CD14-positive monocyte (primary cell): ENCODE results near the gene CARMIL1. TPM values are rescaled to one million over a fixed set of nuclear protein-coding genes. Genes with fewer than 3 reads are reported as not detected.

ENCODE experiments used
- DNase-seq, 3 donors: peaks; one replicate each; pipeline ENCODE4 v3.0.0-alpha.2; 2011 to 2022
- H2AFZ ChIP-seq: 2 replicates; pipeline ENCODE4 v1.6.0; 2012; ENCODE audit warnings: mild to moderate bottlenecking, low read depth, low read length, inconsistent platforms; ENCODE audit not compliant: insufficient read depth, poor library complexity, severe bottlenecking
- H3K27ac ChIP-seq, 2 donors: 1 replicate in 1 of 2; 2 replicates in 1 of 2; pipeline ENCODE4 v1.5.1; 2012 to 2013; ENCODE audit warnings: low read length in 2 of 2, control low read depth in 1 of 2, inconsistent platforms in 1 of 2, low read depth in 1 of 2, mild to moderate bottlenecking in 1 of 2
- H3K27me3 ChIP-seq, 2 donors: one replicate each; pipeline versions ENCODE4 v1.6.0 to v1.6.1; 2011 to 2013; ENCODE audit warnings: low read length in 2 of 2; ENCODE audit not compliant: control insufficient read depth in 2 of 2, insufficient read depth in 2 of 2
- H3K36me3 ChIP-seq, 2 donors: replicated peaks in 1 of 2; 1 replicate in 1 of 2; 2 replicates in 1 of 2; pipeline versions ENCODE4 v1.5.1 to v1.6.1; 2012 to 2013; ENCODE audit warnings: low read length in 2 of 2, control low read depth in 1 of 2, inconsistent platforms in 1 of 2, mild to moderate bottlenecking in 1 of 2; ENCODE audit not compliant: insufficient read depth in 2 of 2, control insufficient read depth in 1 of 2
- H3K4me1 ChIP-seq, 2 donors: 1 replicate in 1 of 2; 2 replicates in 1 of 2; pipeline versions ENCODE4 v1.5.1 to v1.6.1; 2012 to 2013; ENCODE audit warnings: low read length in 2 of 2, control low read depth in 1 of 2, inconsistent platforms in 1 of 2, mild to moderate bottlenecking in 1 of 2, moderate library complexity in 1 of 2; ENCODE audit not compliant: insufficient read depth in 2 of 2, control insufficient read depth in 1 of 2
- H3K4me2 ChIP-seq: replicated peaks from 2 replicates; pipeline ENCODE3; 2012; ENCODE audit warnings: low read length, moderate library complexity, mild to moderate bottlenecking; ENCODE audit not compliant: poor library complexity, severe bottlenecking; ENCODE audit errors: extremely low read depth
- H3K4me3 ChIP-seq, 3 experiments: fragments of 200-600 bp in 1 of 3; sonication (generic) in 1 of 3; replicated peaks in 1 of 3; 1 replicate in 2 of 3; 2 replicates in 1 of 3; pipeline ENCODE4 v1.5.1; 2011 to 2013; ENCODE audit warnings: low read length in 3 of 3, mild to moderate bottlenecking in 3 of 3, control low read depth in 2 of 3, low read depth in 2 of 3, inconsistent platforms in 1 of 3, moderate library complexity in 1 of 3
- H3K79me2 ChIP-seq: 2 replicates; pipeline ENCODE4 v1.6.0; 2012; ENCODE audit warnings: mild to moderate bottlenecking, control low read depth, inconsistent platforms, low read length, moderate library complexity; ENCODE audit not compliant: insufficient read depth
- H3K9ac ChIP-seq: 2 replicates; pipeline ENCODE4 v1.6.0; 2017; ENCODE audit warnings: low read length, mild to moderate bottlenecking; ENCODE audit not compliant: insufficient read depth, poor library complexity, severe bottlenecking
- H3K9me3 ChIP-seq, 2 donors: replicated peaks in 1 of 2; 1 replicate in 1 of 2; 2 replicates in 1 of 2; pipeline versions ENCODE4 v1.5.1 to v1.6.1; 2012 to 2013; ENCODE audit warnings: low read length in 2 of 2, control low read depth in 1 of 2; ENCODE audit not compliant: control insufficient read depth in 1 of 2, insufficient read depth in 1 of 2
- H4K20me1 ChIP-seq: 2 replicates; pipeline ENCODE4 v1.6.0; 2012; ENCODE audit warnings: mild to moderate bottlenecking, low read length, control low read depth, moderate library complexity; ENCODE audit not compliant: insufficient read depth
- H3K27ac Mint-ChIP-seq, 7 donors: one replicate each; pipeline ENCODE4 v1.8.0; 2020; ENCODE audit warnings: mild to moderate bottlenecking in 7 of 7, mixed read lengths in 7 of 7, moderate library complexity in 6 of 7, inconsistent platforms in 2 of 7
- H3K27me3 Mint-ChIP-seq, 3 donors: one replicate each; pipeline ENCODE4 v1.8.0; 2021 to 2022; ENCODE audit warnings: low read depth in 3 of 3, mild to moderate bottlenecking in 3 of 3, mixed read lengths in 3 of 3, moderate library complexity in 3 of 3, inconsistent platforms in 1 of 3
- H3K36me3 Mint-ChIP-seq, 2 donors: one replicate each; pipeline ENCODE4 v1.8.0; 2020; ENCODE audit warnings: mixed read lengths in 2 of 2, inconsistent platforms in 1 of 2, mild to moderate bottlenecking in 1 of 2
- H3K4me1 Mint-ChIP-seq: one replicate; pipeline ENCODE4 v1.8.0; 2020; ENCODE audit warnings: mild to moderate bottlenecking, mixed read lengths
- H3K4me3 Mint-ChIP-seq, 2 donors: one replicate each; pipeline ENCODE4 v1.8.0; 2020; ENCODE audit warnings: mild to moderate bottlenecking in 2 of 2, mixed read lengths in 2 of 2, moderate library complexity in 1 of 2
- H3K9me3 Mint-ChIP-seq, 7 donors: one replicate each; pipeline ENCODE4 v1.8.0; 2020 to 2022; ENCODE audit warnings: mixed read lengths in 7 of 7, mild to moderate bottlenecking in 6 of 7, moderate library complexity in 6 of 7, inconsistent platforms in 2 of 7
- CTCF ChIP-seq: fragments of 200-600 bp; IDR thresholded peaks from one replicate; pipeline ENCODE4 v1.8.0; 2022; ENCODE audit warnings: antibody characterized with exemption, mild to moderate bottlenecking
- WGBS: methylation state at CpG from one replicate; pipeline ENCODE4 v1.1.5; 2013; ENCODE audit warnings: missing lambda C conversion rate; ENCODE audit not compliant: insufficient coverage; 5-methylcytosine and 5-hydroxymethylcytosine counted together
- intact Hi-C, 2 donors: fragments of 100-400 bp; cut with micrococcal nuclease; formaldehyde crosslinking; loops; one replicate each; pipeline versions ENCODE4 v1.15.0 to v1.15.1; 2023
- polyA plus RNA-seq, 3 donors: library from polyadenylated mRNA; depleted of rRNA in 1 of 3; unstranded in 2 of 3; stranded (reverse) in 1 of 3; fragments of 300-500 nt in 2 of 3; fragments of >200 nt in 1 of 3; fragmentation: Illumina TruSeq in 2 of 3; gene quantifications; 1 replicate in 2 of 3; 2 replicates in 1 of 3; pipeline ENCODE4 v1.2.3, GENCODE V29; 2012 to 2021

CARMIL1 gene
- polyA plus RNA-seq, 3 donors, result 0.30 to 0.49 (median 0.41) TPM

GRCh38 chr6:25371037-25371347, 91.8 kb downstream of the CARMIL1 start:
- peaks cover 12 to 41% (median 32%) of the 10 kb centered on the region in 7 donors for H3K9me3 Mint-ChIP-seq
- intact Hi-C loops, result no loop called here
- H3K4me1 Mint-ChIP-seq, result peaks cover 24% of the 10 kb centered on the region
- Histone ChIP-seq H3K27ac (no peak overlapping the region), H3K27me3 (no peaks in the 10 kb centered on the region), H3K9ac (no peak overlapping the region), H3K36me3 (no peaks in the 10 kb centered on the region), H4K20me1 (no peaks in the 10 kb centered on the region), H3K4me2 (no peak overlapping the region), H3K9me3 (peaks cover 5 to 10% of the 10 kb centered on the region in 2 donors), H3K4me3 (no peak overlapping the region), H3K79me2 (no peaks in the 10 kb centered on the region), H2AFZ (no peak overlapping the region), H3K4me1 (peaks cover 7 to 9% of the 10 kb centered on the region in 2 donors)
- DNase-seq, result no peak
- TF ChIP-seq CTCF, result no peak
- peaks cover 0 to 2% (median 2%) of the 10 kb centered on the region in 3 donors for H3K27me3 Mint-ChIP-seq
- no peak overlapping the region for H3K27ac Mint-ChIP-seq
- H3K36me3 Mint-ChIP-seq, result peaks cover 2 to 9% of the 10 kb centered on the region in 2 donors
- H3K4me3 Mint-ChIP-seq, result no peak overlapping the region
- WGBS, result no CpG with 5 or more reads among the region's 2 CpGs

- Mint-ChIP-seq H3K4me3 (no peak overlapping the region), H3K36me3 (peaks cover 1 to 2% of the 10 kb centered on the region in 2 donors), H3K27ac (no peak overlapping the region), H3K9me3 (peaks cover 19 to 49% (median 35%) of the 10 kb centered on the region in 7 donors), H3K27me3 (peaks cover 0 to 2% (median 1%) of the 10 kb centered on the region in 3 donors), H3K4me1 (peaks cover 1% of the 10 kb centered on the region)
- Histone ChIP-seq H3K27ac (no peak overlapping the region), H3K27me3 (no peaks in the 10 kb centered on the region), H3K36me3 (no peaks in the 10 kb centered on the region), H2AFZ (no peak overlapping the region), H4K20me1 (no peaks in the 10 kb centered on the region), H3K79me2 (no peaks in the 10 kb centered on the region), H3K4me3 (no peak overlapping the region), H3K9me3 (peaks cover 10 to 18% of the 10 kb centered on the region in 2 donors), H3K9ac (no peak overlapping the region), H3K4me2 (no peak overlapping the region), H3K4me1 (no peaks in the 10 kb centered on the region)
- no CpG with 5 or more reads among the region's 1 CpG for WGBS
- no peak for TF ChIP-seq CTCF
- intact Hi-C loops, result no loop called here
- no peak for DNase-seq
Observed at GRCh38 chr6:25375125-25375524, 96.0 kb downstream of the CARMIL1 start.
